NCI-H526 treated with DMSO at 0.1 percent for 48 hours (cell line): Measurements from ENCODE around the gene DIO3.

Experiments used
- DNase-seq: peaks from one replicate; lab custom pipeline; 2025; lab: John Stamatoyannopoulos, UW

Gene DIO3

DNA sequence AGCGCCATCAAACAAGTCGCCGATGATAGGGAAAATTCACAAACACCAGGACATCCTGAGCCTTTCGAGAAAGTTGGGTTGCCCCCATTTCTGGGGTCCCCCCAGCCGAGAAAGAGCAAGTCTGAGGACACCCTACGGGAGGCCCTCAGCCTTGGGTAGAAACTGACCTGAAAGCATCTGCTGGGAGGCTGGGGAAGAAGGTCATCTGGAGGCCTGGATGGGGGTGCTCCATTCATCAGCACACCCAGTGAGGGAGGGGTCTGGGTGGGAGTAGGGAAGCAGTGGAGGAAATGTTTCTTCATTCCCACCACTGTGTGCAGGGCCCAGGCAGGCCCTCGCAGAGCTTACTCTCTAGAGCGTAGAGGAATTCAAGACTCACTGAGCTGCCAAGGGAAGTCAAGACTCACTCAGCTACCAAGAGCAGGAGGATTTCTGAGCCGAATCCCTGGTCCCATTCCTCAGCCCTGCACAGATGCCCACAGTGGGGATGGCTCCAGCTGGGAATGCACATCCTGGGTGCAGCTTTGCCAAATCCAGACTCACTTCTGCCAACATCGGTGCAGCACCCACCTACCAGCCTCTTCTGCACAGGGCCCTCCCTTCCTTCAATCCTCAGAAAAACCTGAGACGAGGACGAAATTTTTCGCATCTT lies 38.1 kb downstream of the DIO3 start:
- DNase-seq: no peak

DNA sequence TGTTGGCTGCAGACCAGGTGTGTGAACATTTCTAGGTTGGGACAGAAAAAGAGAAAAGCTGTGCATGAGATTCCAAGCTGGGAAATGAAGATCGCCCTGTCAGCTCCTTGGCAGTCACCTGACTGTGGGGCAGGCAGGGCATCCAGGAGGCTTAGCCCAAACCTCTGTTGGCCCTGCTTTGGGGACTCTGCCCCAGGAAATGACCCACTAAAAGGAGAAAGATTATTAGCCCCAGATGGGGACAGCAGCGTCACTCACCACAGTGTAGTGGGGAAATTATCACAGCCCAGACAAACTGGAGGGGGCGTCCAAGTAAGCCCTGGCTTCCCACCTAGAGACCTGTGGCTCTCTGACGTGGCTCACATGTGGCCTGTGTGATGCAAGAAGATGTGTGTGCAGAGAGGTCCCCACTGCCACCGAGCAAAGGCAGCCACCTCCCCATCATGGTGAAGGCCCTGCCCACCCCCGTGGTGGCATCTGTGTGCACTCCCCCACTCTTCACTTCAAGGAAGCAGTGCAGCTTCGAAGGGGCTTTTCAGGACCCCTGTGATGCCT lies 39.1 kb downstream of the DIO3 start:
- DNase-seq: no peak

DNA sequence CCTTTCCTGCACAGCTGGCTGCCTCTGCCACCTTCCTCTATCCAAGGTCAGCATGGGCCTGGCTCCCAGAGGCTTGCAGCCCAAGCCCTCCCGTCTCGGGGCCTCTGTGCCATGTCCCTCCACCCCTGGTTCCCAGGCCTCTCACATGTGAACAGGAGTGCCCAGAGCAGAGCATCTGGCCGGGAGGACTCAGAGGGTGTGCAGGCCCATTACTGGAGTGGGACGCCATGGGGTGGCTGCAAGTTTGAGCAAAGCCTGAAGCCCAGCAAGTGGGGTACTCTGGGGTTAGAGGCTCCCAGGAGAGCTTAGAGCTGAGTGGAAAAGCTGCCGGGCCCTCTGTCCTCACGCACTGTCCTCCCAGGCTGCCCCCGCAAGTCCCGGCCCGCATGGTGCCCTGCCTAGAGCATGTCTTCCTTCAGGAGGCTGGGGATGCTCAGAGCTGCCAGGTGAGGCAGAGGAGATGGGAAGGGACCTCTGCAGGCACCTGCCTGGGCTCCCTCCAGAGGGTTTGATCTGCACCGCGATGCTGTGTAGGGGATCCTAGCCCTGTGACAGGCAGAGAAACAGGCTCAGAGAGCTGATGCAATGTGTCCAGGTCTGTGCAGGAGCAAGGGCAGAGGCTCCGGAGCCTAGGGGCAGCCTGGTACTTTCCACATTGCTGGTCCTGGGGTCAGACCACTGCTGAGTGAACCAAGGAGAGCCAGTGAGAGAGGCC lies 39.8 kb downstream of the DIO3 start:
- DNase-seq: no peak

DNA sequence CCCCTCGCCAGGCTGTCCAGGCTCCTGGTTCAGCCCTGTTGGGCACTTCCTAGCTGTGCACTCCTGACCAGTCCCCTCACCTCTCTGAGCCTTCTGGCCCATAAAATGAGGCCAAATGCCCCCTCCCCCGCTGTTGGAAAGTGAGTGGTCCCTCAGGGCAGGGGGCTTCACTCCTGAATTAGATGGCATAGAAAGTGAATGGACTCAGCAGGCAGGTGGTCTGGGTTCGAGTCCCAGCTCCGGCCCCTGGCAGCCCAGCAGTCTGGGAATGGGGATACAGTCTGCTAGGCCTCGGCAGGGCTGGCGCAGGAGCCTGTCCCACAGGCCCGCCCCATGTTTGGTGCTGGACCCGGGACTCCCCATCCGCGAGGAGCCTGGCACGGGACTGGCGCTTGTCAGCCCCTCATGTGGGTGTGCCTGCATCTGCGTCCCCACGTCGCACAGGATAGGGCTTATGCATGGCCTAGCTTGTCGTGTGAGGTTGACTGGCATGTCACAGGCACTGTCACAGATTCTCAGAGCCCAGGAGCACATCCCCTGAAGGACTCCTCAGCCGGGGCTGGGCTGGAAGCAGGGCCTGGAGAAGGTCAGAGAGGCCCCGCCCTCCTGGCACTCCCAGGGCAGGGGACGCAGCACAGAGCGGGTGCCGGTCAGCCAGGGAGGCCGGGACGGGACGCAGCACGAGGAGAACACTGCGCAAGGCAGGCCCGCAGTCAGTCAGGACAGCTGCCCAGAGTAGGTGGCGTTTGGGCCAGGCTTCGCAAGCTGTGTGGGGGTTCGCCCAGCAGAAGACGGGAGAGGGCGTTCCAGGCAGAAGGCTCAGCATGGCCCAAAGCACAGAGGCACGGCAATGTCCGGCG lies 40.5 kb downstream of the DIO3 start:
- no peak for DNase-seq

- no peak for DNase-seq
Measured at GRCh38 chr14:101602466-101602840, 41.2 kb downstream of the DIO3 start.

DNA sequence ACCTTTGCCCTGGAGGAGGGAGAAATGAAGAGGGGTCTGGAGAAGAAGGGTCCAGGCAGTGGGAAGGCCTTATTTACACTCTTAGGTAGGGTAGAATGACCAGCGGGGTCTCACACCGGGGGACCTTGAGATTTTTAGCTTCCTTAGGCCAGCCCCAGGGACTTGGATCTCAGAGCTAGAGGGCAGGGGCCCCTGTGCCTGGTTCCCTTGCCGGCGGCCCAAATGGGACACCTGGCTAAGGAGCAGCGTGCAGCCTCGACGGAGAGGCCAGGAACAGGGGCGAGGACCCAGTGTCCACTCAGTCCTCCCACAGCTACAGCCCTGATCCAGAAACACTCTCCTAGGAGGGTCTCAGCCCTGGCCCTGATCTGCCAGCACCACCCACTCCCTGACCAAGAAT lies 41.8 kb downstream of the DIO3 start:
- DNase-seq: no peak

GRCh38 chr14:101604228-101604934 lies 43.1 kb downstream of the DIO3 start:
- DNase-seq: no peak

- DNase-seq: no peak
Measured at GRCh38 chr14:101604935-101605780, 43.9 kb downstream of the DIO3 start.

DNA sequence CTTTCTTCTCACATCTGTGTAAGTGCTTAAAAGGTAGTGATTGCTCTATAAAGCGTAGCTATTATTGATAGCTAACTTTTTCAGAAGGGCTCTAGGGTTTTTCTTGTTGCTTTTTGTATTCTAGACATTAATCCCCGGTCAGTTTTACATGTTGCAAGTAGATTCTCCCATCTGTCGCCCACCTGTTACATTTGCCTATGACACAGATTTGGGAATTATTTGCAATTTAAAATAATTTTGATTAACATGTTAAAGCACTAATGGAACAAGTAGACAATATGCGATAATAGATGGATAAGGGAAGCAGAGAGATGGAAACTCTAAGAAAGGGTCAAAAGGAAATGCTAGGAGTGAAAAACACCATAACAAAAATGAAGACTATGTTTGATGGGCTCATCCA lies 44.5 kb downstream of the DIO3 start:
- no peak for DNase-seq
